ENCODE results near the gene ATP5PF.
"Not testable (repeated sequence)": the region's sequence is repeated elsewhere in the genome, so short reads cannot be mapped to it uniquely, and the experiment has no call there.

The ATP5PF gene

GRCh38 chr21:25734904-25735645 lies at the start of gene ATP5PF, which contains the start of gene GABPA:
Gene ATP5PF (minus strand): TSS chr21:25734904. CDS start chr21:25729794, 5,110 bp downstream.
Gene GABPA (plus strand): TSS chr21:25734972. CDS start chr21:25741599, 6,627 bp downstream.
- FAIRE-seq, result peak; percentile 89
- peak; percentile 97 for DNase-seq (ENCODE audit: low spot score)

GRCh38 chr21:25778126-25778875 lies 43.6 kb upstream of the ATP5PF start:
- DNase-seq (ENCODE audit: low spot score); FAIRE-seq: not testable (repeated sequence)

- DNase-seq (ENCODE audit: low spot score), result no peak
- FAIRE-seq, result no peak
These were observed 41.7 kb upstream of the ATP5PF start for GRCh38 chr21:25776440-25776839.

DNA sequence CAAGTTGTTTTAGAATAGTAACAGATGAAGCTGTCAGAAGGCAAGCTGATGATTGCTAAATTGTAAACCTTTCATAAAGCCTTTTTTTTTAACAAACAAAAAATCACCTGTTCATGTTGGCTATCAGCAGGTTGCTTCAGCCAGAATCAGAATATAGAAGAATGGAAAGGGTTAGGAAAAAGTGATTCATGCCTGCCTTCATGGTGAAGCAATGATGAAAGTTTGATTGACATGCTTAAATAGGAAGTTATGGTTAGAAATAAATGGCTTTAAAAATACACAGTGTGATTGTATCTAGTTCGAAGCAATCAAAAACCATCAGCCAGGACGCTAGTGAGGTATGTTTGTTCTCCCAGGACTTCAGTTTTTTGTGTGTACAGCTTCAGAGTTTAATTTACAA lies 38.0 kb upstream of the ATP5PF start:
- no peak for FAIRE-seq
- DNase-seq (ENCODE audit: low spot score), result no peak

- FAIRE-seq, result no peak
- no peak for DNase-seq (ENCODE audit: low spot score)
These were observed 33.2 kb upstream of the ATP5PF start for GRCh38 chr21:25767921-25768320.

DNA sequence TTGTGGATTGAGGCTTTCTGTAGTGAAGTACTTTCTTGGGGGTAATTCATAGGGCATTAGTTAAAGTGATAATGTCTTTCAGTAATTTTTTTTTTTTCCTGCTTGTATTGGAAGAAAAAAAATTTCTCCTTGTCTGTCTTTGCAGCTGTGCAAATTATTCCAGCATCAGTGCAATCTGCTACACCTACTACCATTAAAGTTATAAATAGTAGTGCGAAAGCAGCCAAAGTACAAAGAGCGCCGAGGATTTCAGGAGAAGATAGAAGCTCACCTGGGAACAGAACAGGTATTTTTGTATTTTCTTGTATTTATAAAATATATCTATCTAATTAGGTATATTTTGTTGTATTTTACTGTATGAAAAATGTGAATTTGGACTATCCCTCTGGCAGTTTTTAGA lies 29.4 kb upstream of the ATP5PF start:
- DNase-seq (ENCODE audit: low spot score) (no peak), FAIRE-seq (no peak)

DNA sequence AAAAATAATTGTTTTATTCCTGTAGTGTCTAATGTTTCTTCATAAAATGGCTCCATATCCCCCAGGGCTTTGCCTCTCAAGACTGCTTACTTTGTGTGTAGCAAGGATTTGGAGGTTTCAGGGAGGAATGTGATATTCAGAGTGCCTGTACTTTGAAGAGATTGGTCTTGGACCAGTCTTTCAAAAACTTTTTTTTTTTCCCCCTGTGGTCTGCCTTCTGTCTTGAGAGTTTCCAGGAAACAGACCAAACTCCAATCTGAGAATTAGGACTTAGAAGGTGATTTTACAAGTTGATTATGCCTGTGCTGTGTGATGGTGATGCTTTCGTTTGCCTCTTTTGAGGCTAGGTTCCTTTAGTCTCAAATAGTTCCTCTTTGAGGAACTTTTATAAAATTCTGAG lies 26.0 kb upstream of the ATP5PF start:
- FAIRE-seq (no peak), DNase-seq (ENCODE audit: low spot score) (no peak)

- FAIRE-seq, result no peak
- DNase-seq (ENCODE audit: low spot score), result no peak
These were observed 25.4 kb upstream of the ATP5PF start for GRCh38 chr21:25760061-25760460.

DNA sequence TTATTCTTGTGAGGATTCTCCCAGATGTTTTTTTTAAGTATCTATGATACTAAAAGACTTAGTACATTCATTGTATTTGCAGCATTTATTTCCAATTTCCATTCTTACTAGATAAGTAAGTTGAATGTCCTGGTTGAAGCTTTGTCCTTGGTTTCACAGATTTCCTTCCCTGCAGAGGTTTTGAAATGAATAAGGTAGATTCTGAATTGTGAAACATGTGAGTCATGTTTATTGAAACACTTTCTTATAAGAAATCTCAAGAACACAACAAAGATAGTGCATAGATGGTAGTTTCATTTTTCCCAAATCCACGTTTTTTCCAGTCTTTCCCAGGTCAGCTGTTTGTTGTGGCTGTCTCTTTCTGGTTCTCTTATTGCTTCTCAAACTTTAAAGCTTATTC lies 24.9 kb upstream of the ATP5PF start:
- FAIRE-seq, result no peak
- DNase-seq (ENCODE audit: low spot score), result no peak

- no peak for FAIRE-seq
These were observed 22.8 kb upstream of the ATP5PF start for GRCh38 chr21:25757531-25757930.

DNA sequence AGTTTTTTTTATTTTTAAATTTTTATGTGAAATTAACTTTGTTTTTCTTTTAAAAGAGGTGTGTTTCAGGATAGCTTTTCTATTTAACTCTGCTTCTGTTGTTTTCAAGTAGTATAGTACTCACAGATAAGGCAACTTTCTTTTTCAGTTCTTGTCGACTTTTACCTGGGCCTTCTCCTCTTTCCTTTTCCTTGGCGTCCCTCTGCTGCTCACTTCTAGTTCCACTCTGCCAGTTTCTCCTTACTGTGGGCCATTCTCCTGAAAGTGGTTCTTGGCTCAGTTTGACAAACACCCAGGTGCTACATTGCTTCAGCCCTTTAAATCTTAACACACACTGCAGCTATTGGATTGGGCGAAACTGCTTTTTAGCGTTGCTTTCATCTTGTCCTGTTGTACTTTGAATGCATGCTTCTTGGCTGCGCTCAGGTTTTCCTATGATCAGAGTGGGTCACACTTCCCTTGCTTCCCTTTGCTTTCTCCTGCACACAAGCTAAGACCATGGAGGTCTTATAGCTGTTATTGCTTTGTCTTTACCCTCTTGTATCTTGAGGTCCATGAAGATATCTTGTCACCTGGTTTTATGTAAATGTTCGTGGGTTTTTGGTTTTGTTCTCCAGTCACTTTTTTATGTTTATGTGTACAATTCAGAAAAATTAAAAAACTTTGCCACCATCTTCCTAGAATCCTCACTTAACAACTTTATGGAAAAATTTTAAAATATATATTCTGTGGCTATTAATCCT lies 21.7 kb upstream of the ATP5PF start:
- DNase-seq (ENCODE audit: low spot score), result no peak

More at GRCh38 chr21:25757531-25757930, 22.8 kb upstream of the ATP5PF start:
- no peak for DNase-seq (ENCODE audit: low spot score)

GRCh38 chr21:25752416-25752815 lies 17.7 kb upstream of the ATP5PF start:
- no peak for FAIRE-seq
- DNase-seq (ENCODE audit: low spot score), result no peak

More for the DNA sequence above, 21.7 kb upstream of the ATP5PF start:
- no peak for FAIRE-seq

- no peak for FAIRE-seq
- DNase-seq (ENCODE audit: low spot score), result no peak
These were observed 15.4 kb upstream of the ATP5PF start for GRCh38 chr21:25750085-25750484.

DNA sequence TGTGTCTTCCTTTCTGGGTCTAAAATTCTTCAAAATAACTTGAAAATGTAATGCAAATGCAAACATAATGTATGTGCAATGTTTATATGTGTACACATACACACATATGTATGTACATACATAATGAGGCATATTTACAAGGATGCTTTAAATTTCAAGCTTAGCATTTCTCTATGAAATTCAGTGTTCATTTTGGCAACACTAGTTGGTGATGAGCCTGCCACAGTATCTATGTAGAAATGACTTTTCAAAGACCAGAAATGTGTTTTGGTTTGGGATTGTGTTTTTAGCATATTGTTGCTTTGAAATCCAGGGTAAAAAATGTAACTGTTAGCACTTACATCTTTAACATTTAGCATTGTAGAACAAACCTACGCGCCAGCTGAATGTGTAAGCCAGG lies 10.2 kb upstream of the ATP5PF start:
- no peak for FAIRE-seq
- no peak for DNase-seq (ENCODE audit: low spot score)

DNA sequence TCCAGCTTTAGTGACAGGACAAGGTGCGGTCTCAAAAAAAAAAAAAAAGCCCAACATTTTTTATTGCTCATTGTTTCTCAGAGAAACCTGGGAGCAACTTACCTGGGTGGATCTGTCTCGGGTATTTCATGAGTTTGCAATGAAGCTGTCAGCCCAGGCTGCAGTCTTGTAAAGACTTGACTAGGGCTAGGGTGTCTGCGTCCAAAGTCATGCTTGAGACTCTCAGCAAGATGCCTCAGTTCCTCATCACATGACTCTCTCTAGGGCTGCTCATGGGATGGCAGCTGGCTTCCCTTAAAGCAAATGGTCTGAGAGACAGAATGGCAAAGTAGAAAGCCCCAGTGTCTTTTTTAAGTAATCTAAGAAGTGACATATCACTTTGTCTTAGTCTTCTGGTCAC lies 8.2 kb upstream of the ATP5PF start:
- DNase-seq (ENCODE audit: low spot score) (no peak), FAIRE-seq (no peak)

DNA sequence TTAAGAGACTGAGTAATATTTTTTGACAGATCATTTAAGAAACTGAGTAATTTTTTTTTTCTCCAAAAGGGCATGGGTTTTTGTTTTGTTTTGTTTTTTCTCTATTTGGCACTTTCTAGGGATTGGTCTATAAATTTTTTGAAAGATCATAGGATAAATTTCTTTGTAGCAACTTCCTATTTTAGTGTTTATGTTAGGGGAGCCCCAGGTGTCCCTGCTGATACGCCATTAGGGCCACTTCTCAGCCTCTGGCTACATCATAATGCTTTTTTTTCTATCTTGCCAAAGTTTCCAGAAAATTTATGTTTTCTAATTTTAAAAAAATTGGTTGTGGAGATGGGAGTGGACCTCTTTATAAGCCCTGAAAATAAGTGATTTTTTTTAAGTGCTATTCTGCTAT lies 2.7 kb upstream of the ATP5PF start:
- DNase-seq (ENCODE audit: low spot score) (no peak), FAIRE-seq (no peak)

GRCh38 chr21:25735646-25736597 lies 1.2 kb upstream of the ATP5PF start:
- no peak for FAIRE-seq

DNA sequence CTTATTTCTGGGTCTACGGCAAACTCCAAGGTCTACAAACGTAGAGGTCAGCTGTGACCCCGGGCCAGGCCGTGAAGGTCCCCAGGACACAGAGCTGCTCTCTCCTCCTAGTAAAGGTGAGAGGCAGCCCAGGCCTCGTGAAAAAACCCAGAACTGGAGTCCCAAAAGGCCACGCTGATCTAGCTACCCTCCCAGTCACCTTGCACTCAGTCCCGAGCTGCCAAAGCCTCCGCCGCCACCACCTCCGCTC lies 125 bp downstream of the ATP5PF start:
- FAIRE-seq (no peak), DNase-seq (ENCODE audit: low spot score) (no peak)

More at GRCh38 chr21:25735646-25736597, 1.2 kb upstream of the ATP5PF start:
- DNase-seq (ENCODE audit: low spot score), result peak; percentile 60

DNA sequence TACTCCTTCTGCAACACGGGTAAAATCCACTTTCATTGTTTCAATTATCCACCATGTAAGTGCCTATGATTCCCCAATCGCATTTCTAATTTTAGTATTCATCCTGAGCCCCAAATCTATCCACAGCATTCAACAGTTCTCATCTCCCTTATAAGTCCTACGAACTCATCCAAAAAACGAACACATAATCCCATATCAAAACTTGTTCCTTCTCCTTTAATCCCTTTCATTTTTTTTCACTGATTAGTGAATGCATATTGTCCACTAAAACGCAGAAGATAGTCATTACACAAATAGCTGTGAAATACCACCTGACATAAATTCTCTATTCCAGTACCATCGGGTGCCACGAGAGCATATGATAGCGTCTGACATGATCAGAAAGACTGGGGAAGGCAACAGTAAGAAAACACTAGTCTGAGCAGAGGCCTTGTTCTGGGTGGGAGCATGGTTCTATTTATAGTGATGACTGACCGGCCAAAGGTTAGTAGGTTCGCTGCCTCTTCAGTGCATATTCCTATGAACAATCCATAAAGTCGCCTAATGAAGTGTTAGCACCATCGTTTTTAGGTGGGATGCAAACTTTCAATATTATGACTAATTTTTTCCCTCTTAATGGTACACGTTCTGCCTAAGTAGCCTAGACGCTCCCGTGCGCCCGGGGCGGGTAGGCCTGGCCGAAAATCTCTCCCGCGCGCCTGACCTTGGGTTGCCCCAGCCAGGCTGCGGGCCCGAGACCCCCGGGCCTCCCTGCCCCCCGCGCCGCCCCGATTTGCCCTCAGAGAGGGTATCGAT lies 648 bp downstream of the ATP5PF start:
- FAIRE-seq (no peak), DNase-seq (ENCODE audit: low spot score) (peak; percentile 26)

DNA sequence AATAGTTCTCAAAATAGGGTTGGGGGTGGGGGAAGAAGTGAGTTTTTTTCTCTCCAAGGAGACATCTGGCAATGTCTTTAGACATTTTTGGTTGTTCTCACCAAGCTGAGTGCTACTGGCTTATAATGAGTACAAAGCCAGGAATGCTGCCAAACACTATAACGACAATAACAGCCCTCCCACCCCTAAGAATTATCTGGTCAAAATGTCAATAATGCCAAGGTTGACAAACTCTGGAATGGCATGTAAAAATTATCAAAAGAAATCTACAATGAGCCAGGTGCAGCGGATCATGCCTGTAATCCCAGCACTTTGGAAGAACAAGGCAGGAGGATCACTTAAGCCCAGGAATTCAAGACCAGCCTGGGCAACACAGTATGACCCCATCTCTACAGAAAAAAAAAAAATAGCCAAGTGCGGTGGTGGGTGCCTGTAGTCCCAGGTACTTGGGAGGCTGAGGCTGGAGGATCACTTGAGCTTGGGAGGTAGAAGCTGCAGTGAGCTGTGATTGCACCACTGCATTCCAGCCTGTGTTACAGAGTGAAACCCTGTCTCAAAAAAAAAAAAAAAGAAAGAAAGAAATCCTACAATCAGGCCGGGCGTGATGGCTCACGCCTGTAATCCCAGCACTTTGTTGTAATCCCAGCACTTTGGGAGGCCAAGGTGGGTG lies 2.5 kb downstream of the ATP5PF start:
- DNase-seq (ENCODE audit: low spot score) (no peak), FAIRE-seq (no peak)
